Lower lobe of right lung (tissue), 2 donors: ENCODE data around the gene NFATC2. TPM values are rescaled to one million over a fixed set of nuclear protein-coding genes. Genes with fewer than 3 reads are reported as not detected.

Experiments used
- ATAC-seq, 2 donors: fragments of 200-7000 bp; cut with Tn5 transposase; one replicate each; pipeline ENCODE4 v1.9.1; 2020 to 2022; ENCODE audit warnings: mild to moderate bottlenecking in 2 of 2, moderate library complexity in 2 of 2
- DNase-seq: peaks from one replicate; pipeline ENCODE4 v3.0.0-alpha.2; 2020
- H3K27ac ChIP-seq: fragments of 200-600 bp; one replicate; pipeline ENCODE4 v1.8.0; 2022
- H3K27me3 ChIP-seq: fragments of 200-600 bp; one replicate; pipeline ENCODE4 v1.8.0; 2022; ENCODE audit warnings: low read depth
- H3K36me3 ChIP-seq: fragments of 200-600 bp; one replicate; pipeline ENCODE4 v1.8.0; 2022; ENCODE audit warnings: mild to moderate bottlenecking
- H3K4me1 ChIP-seq: fragments of 200-600 bp; one replicate; pipeline ENCODE4 v1.8.0; 2022
- H3K4me3 ChIP-seq: fragments of 200-600 bp; one replicate; pipeline ENCODE4 v1.8.0; 2022; ENCODE audit warnings: mild to moderate bottlenecking
- H3K9me3 ChIP-seq: fragments of 200-600 bp; one replicate; pipeline ENCODE4 v1.8.0; 2022
- CTCF ChIP-seq: fragments of 200-600 bp; IDR thresholded peaks from one replicate; pipeline ENCODE4 v1.8.0; 2022; ENCODE audit warnings: antibody characterized with exemption, mild to moderate bottlenecking
- intact Hi-C: fragments of 100-400 bp; cut with DNase I; formaldehyde crosslinking; loops from one replicate; pipeline ENCODE4 v1.11.0; 2022
- total RNA-seq: library from RNA; stranded (reverse); fragmentation: NEBNext Ultra II Directional; extraction: Animal tissue kit (Norgen Biotek cat#: 25700); gene quantifications from one replicate; pipeline ENCODE4 v1.2.1, GENCODE V29; 2021
- donor health status: DM: no; HTN: yes; CAD: no; lungs with severe emphysema.

The NFATC2 gene
- total RNA-seq, 1 donor from 2014 or later: 6.6 TPM

- TF ChIP-seq CTCF: no peak
- H3K27ac ChIP-seq: no peak overlapping the region
- peak in 1 of 2 donors; percentile 32 for ATAC-seq
- peaks cover 18% of the 10 kb centered on the region for H3K4me1 ChIP-seq
- no peaks in the 10 kb centered on the region for H3K36me3 ChIP-seq
- no peaks in the 10 kb centered on the region for H3K27me3 ChIP-seq
- DNase-seq: no peak
- H3K9me3 ChIP-seq: no peaks in the 10 kb centered on the region
- intact Hi-C loops: no loop called here
- H3K4me3 ChIP-seq: no peak overlapping the region
Measured at GRCh38 chr20:51425347-51426106, 117.0 kb downstream of the NFATC2 start.

GRCh38 chr20:51424270-51425117, 118.0 kb downstream of the NFATC2 start:
- Histone ChIP-seq H3K27ac (no peak overlapping the region), H3K4me3 (no peak overlapping the region), H3K9me3 (no peaks in the 10 kb centered on the region), H3K4me1 (peaks cover 18% of the 10 kb centered on the region), H3K27me3 (no peaks in the 10 kb centered on the region), H3K36me3 (no peaks in the 10 kb centered on the region)
- no peak for DNase-seq
- intact Hi-C loops: no loop called here
- ATAC-seq: no peak
- no peak for TF ChIP-seq CTCF

- H3K9me3 ChIP-seq: no peaks in the 10 kb centered on the region
- ATAC-seq (no peak), DNase-seq (no peak)
- H3K36me3 ChIP-seq: no peaks in the 10 kb centered on the region
- no peak for TF ChIP-seq CTCF
- no peak overlapping the region for H3K27ac ChIP-seq
- peaks cover 18% of the 10 kb centered on the region for H3K4me1 ChIP-seq
- H3K27me3 ChIP-seq: no peaks in the 10 kb centered on the region
- no peak overlapping the region for H3K4me3 ChIP-seq
- intact Hi-C loops: no loop called here
Measured at GRCh38 chr20:51423810-51424209, 118.7 kb downstream of the NFATC2 start.

GRCh38 chr20:51423290-51423667, 119.2 kb downstream of the NFATC2 start:
- no peaks in the 10 kb centered on the region for H3K9me3 ChIP-seq
- H3K4me3 ChIP-seq: no peak overlapping the region
- H3K36me3 ChIP-seq: no peaks in the 10 kb centered on the region
- intact Hi-C loops: no loop called here
- H3K27me3 ChIP-seq: no peaks in the 10 kb centered on the region
- H3K4me1 ChIP-seq: peaks cover 12% of the 10 kb centered on the region
- DNase-seq (no peak), ATAC-seq (no peak)
- H3K27ac ChIP-seq: no peak overlapping the region
- no peak for TF ChIP-seq CTCF

GRCh38 chr20:51422514-51423289, 119.8 kb downstream of the NFATC2 start:
- TF ChIP-seq CTCF: no peak
- DNase-seq (no peak), ATAC-seq (no peak)
- H3K36me3 ChIP-seq: no peaks in the 10 kb centered on the region
- no peaks in the 10 kb centered on the region for H3K9me3 ChIP-seq
- H3K27ac ChIP-seq: no peak overlapping the region
- no peaks in the 10 kb centered on the region for H3K27me3 ChIP-seq
- intact Hi-C loops: no loop called here
- H3K4me3 ChIP-seq: no peak overlapping the region
- H3K4me1 ChIP-seq: peaks cover 8% of the 10 kb centered on the region
